SK-N-SH (cell line): Measurements from ENCODE around the gene NR2F1-AS1. TPM values are rescaled to one million over a fixed set of nuclear protein-coding genes. Genes with fewer than 3 reads are reported as not detected.

Experiments used
- CTCF ChIA-PET: fragments of 300-600, 350-600 bp; formaldehyde crosslinking; extraction: SDS; loops from one replicate; lab custom pipeline; 2021; lab: Yijun Ruan, JAX
- POLR2A ChIA-PET: fragments of 350-600 bp; sonication (Branson Sonifier 250); formaldehyde crosslinking; extraction: SDS; loops from one replicate; lab custom pipeline; 2020; ENCODE audit warnings: antibody characterized with exemption, inconsistent platforms; lab: Yijun Ruan, JAX
- DNase-seq: peaks from one replicate; pipeline ENCODE4 v3.0.0; 2012
- H2AFZ ChIP-seq: fragments of 200-600 bp; sonication (generic); 2 replicates; pipeline ENCODE4 v1.8.1; 2016; ENCODE audit warnings: antibody characterized with exemption, mild to moderate bottlenecking, low read depth
- H3F3A ChIP-seq: fragments of 200-600 bp; sonication (generic); replicated peaks from 2 replicates; pipeline ENCODE3; 2016; ENCODE audit warnings: antibody characterized with exemption, mild to moderate bottlenecking; ENCODE audit not compliant: insufficient read depth
- H3K27ac ChIP-seq, 2 experiments: fragments of 200-500 bp in 1 of 2; fragments of 200-600 bp in 1 of 2; sonication (Bioruptor generic) in 1 of 2; sonication (generic), shearing (Covaris generic) in 1 of 2; 2 replicates each; pipeline versions ENCODE4 v1.5.1 to v1.6.1; 2014 to 2016; ENCODE audit warnings: low read depth in 2 of 2, inconsistent platforms in 1 of 2, low read length in 1 of 2, mild to moderate bottlenecking in 1 of 2, mixed read lengths in 1 of 2
- H3K27me3 ChIP-seq: fragments of 200-600 bp; sonication (generic), shearing (Covaris generic); 2 replicates; pipeline ENCODE4 v1.6.1; 2016; ENCODE audit warnings: mixed run types; ENCODE audit not compliant: insufficient read depth
- H3K36me3 ChIP-seq, 2 experiments: fragments of 200-500 bp in 1 of 2; fragments of 200-600 bp in 1 of 2; sonication (Bioruptor generic) in 1 of 2; sonication (generic) in 1 of 2; replicated peaks in 1 of 2; 2 replicates each; pipeline versions ENCODE3 to v1.5.1; 2014 to 2016; ENCODE audit warnings: low read length in 1 of 2, mild to moderate bottlenecking in 1 of 2; ENCODE audit not compliant: insufficient read depth in 2 of 2, control insufficient read depth in 1 of 2
- H3K4me1 ChIP-seq, 2 experiments: fragments of 200-500 bp in 1 of 2; fragments of 200-600 bp in 1 of 2; sonication (Bioruptor generic) in 1 of 2; sonication (generic), shearing (Covaris generic) in 1 of 2; 2 replicates each; pipeline versions ENCODE4 v1.5.1 to v1.6.1; 2014 to 2016; ENCODE audit warnings: low read depth in 1 of 2, low read length in 1 of 2, mixed run types in 1 of 2; ENCODE audit not compliant: insufficient read depth in 2 of 2, control insufficient read depth in 1 of 2
- H3K4me2 ChIP-seq: fragments of 200-600 bp; sonication (generic), shearing (Covaris generic); 2 replicates; pipeline ENCODE4 v1.6.1; 2017; ENCODE audit warnings: mixed run types
- H3K4me3 ChIP-seq, 2 experiments: fragments of 200-500 bp in 1 of 2; fragments of 200-600 bp in 1 of 2; sonication (Bioruptor generic) in 1 of 2; sonication (generic), shearing (Covaris generic) in 1 of 2; 2 replicates each; pipeline versions ENCODE4 v1.5.1 to v1.8.1; 2014 to 2016; ENCODE audit warnings: low read depth in 2 of 2, inconsistent platforms in 1 of 2, low read length in 1 of 2, mild to moderate bottlenecking in 1 of 2, mixed read lengths in 1 of 2, moderate library complexity in 1 of 2
- H3K79me2 ChIP-seq: fragments of 200-600 bp; sonication (generic); 2 replicates; pipeline ENCODE4 v1.8.1; 2017; ENCODE audit warnings: mild to moderate bottlenecking; ENCODE audit not compliant: insufficient read depth
- H3K9ac ChIP-seq: fragments of 200-600 bp; sonication (generic); 2 replicates; pipeline ENCODE4 v1.6.1; 2017; ENCODE audit warnings: mixed run types
- H3K9me2 ChIP-seq: fragments of 200-600 bp; sonication (generic); 2 replicates; pipeline ENCODE4 v1.6.1; 2017; ENCODE audit warnings: mixed run types
- H3K9me3 ChIP-seq: fragments of 200-600 bp; sonication (generic); 2 replicates; pipeline ENCODE4 v1.6.1; 2017; ENCODE audit warnings: mixed run types, mild to moderate bottlenecking, moderate library complexity
- H4K20me1 ChIP-seq: fragments of 200-600 bp; sonication (generic); 2 replicates; pipeline ENCODE4 v1.6.1; 2017; ENCODE audit warnings: mild to moderate bottlenecking, mixed run types; ENCODE audit not compliant: insufficient read depth
- ELF1 ChIP-seq: IDR thresholded peaks from 2 replicates; pipeline ENCODE4 v1.4.0; 2012
- FOXJ3 ChIP-seq: sonication (generic); formaldehyde crosslinking; IDR thresholded peaks from 2 replicates; pipeline ENCODE4 v1.5.1; 2020; ENCODE audit warnings: mild to moderate bottlenecking, missing genetic modification reagents
- JUND ChIP-seq: IDR thresholded peaks from 2 replicates; pipeline ENCODE4 v1.4.0; 2012
- MXI1 ChIP-seq: IDR thresholded peaks from 2 replicates; pipeline ENCODE4 v1.6.1; 2012; ENCODE audit warnings: mild to moderate bottlenecking, low read depth, low read length, improper control_type of control experiment
- NFIC ChIP-seq: IDR thresholded peaks from 2 replicates; pipeline ENCODE4 v1.4.0; 2012; ENCODE audit warnings: borderline replicate concordance
- RAD21 ChIP-seq: IDR thresholded peaks from 2 replicates; pipeline ENCODE4 v1.6.1; 2012; ENCODE audit warnings: mild to moderate bottlenecking, low read length
- RCOR1 ChIP-seq: fragments of 150-350 bp; IDR thresholded peaks from 2 replicates; pipeline ENCODE4 v1.6.1; 2017; ENCODE audit warnings: antibody characterized with exemption, low read length
- RXRA ChIP-seq: IDR thresholded peaks from 2 replicates; pipeline ENCODE4 v1.4.0; 2012; ENCODE audit warnings: low read depth, mild to moderate bottlenecking, borderline replicate concordance
- TCF12 ChIP-seq: IDR thresholded peaks from 2 replicates; pipeline ENCODE4 v1.4.0; 2012
- TEAD4 ChIP-seq: IDR thresholded peaks from 2 replicates; pipeline ENCODE4 v1.4.0; 2012; ENCODE audit warnings: mild to moderate bottlenecking, borderline replicate concordance; ENCODE audit not compliant: insufficient read depth
- USF1 ChIP-seq: IDR thresholded peaks from 2 replicates; pipeline ENCODE4 v1.4.0; 2012; ENCODE audit warnings: low read depth, borderline replicate concordance
- USF2 ChIP-seq: fragments of 150-350 bp; IDR thresholded peaks from 2 replicates; pipeline ENCODE4 v1.6.1; 2017; ENCODE audit warnings: antibody characterized with exemption, low read length, low read depth, borderline replicate concordance
- YY1 ChIP-seq: IDR thresholded peaks from 2 replicates; pipeline ENCODE4 v1.4.0; 2012; ENCODE audit warnings: low read depth, mild to moderate bottlenecking
- ZBTB33 ChIP-seq: IDR thresholded peaks from 2 replicates; pipeline ENCODE4 v1.4.0; 2012; ENCODE audit warnings: low read depth, borderline replicate concordance
- WGBS: methylation state at CpG from one replicate; pipeline ENCODE4 v1.1.6; 2017; ENCODE audit warnings: low lambda C conversion rate; 5-methylcytosine and 5-hydroxymethylcytosine counted together
- polyA plus RNA-seq, 3 experiments: library from polyadenylated mRNA; depleted of rRNA; stranded (reverse); fragments of >200 nt; gene quantifications; 2 replicates each; pipeline ENCODE4 v1.2.3, GENCODE V29; 2012
- TF ChIP-seq, protein P1 (sequence below): IDR thresholded peaks from 2 replicates; pipeline ENCODE4 v1.4.0; 2012; ENCODE audit warnings: low read depth
- TF ChIP-seq, protein P2 (sequence below): fragments of 200-600 bp; sonication (generic); IDR thresholded peaks from 2 replicates; pipeline ENCODE4 v1.6.1; 2017; ENCODE audit warnings: antibody characterized with exemption, mild to moderate bottlenecking, moderate library complexity

Gene NR2F1-AS1
- polyA plus RNA-seq (2012; rRNA removed): 7.4 and 8.3 TPM in 2 replicates
- polyA plus RNA-seq (2012; cell fraction: cytosol; rRNA removed): 9.3 and 13.1 TPM in 2 replicates
- 12.3 TPM in 2 replicates for polyA plus RNA-seq (2012; cell fraction: nucleus; rRNA removed)

DNA sequence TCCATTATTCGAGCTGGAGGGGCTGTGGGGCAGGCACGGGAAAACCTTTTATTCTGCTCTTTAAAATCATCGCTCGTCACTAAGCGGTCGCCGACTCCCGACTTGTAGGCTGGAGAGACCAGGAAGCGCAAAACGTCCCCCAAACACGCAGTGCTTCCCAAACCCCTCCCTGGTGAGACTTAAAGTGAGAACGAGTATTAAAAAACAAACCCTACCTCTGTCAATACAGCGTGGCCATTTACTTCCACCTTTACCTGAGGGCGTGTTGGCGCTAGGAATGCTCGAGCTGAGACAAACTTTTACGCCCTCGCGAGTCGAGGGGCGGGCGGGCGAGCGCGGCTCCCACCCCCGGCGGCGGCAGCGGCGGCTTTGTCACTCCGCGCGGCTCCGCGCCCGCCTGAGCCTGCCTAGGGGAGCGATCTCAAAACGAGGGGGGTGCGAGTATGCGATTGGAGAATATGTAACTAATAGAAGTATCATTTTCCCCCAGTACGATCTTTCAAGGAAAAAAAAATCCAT is at the start of gene NR2F1-AS1:
NR2F1-AS1 (minus strand) TSS at position 293 of the 519 bp plus-strand sequence.
- DNase-seq: no peak
- Histone ChIP-seq H3K9me3 (no peaks in the 10 kb centered on the region), H3K36me3 (peaks cover 0 to 4% of the 10 kb centered on the region in 2 experiments), H3K4me3 (peak within 1 kb of the TSS; percentile 80 to 87), H3K27ac (peak within 1 kb of the TSS; percentile 81 to 92), H3K9me2 (no peaks in the 10 kb centered on the region), H3F3A (peaks cover 19% of the 10 kb centered on the region), H3K4me1 (peaks cover 5 to 6% of the 10 kb centered on the region in 2 experiments; a peak in 2 of 4 replicates), H3K4me2 (peak within 1 kb of the TSS; percentile 83), H3K27me3 (no peaks in the 10 kb centered on the region), H3K9ac (peak within 1 kb of the TSS; percentile 80), H4K20me1 (no peaks in the 10 kb centered on the region), H3K79me2 (peaks cover 66% of the 10 kb centered on the region), H2AFZ (peak within 1 kb of the TSS; percentile 87)
- CTCF ChIA-PET: interaction anchor here (0.7 to 1.7 kb wide), 11 partner anchors 9 to 1939 kb away, joined by 3 to 12 read pairs (median 3); no protein-coding TSS in a partner anchor
- POLR2A ChIA-PET: interaction anchor here (0.6 kb wide), 1 partner anchor 506 kb away, joined by 3 read pairs; no protein-coding TSS in a partner anchor
- WGBS: under 1% methylated on average over 41 of the region's 41 CpGs
- 0 out of 2 replicates have a peak, but pooled peaks have one; percentile 15 for TF ChIP-seq ELF1
- peak; percentile 21; the same call in 1 of the 2 replicates for TF ChIP-seq MXI1
- TF ChIP-seq TEAD4: no peak

DNA sequence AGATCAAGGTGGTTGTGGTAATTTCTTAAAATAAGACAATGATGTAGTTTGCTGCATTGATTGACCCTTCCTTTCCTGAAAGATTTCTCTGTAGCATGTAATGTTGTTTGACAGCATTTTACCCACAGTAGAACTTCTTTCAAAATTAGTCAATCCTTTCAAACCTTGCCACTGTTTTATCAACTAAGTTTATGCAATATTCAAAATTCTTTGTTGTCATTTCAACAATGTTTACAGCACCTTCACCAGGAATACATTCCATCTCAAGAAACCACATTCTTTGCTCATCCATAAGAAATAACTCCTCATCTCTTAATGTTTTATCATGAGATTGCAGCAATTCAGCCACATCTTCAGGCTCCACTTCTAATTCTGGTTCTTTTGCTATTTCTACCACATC is 45.8 kb upstream of the NR2F1-AS1 start:
- Histone ChIP-seq H3K27me3 (no peaks in the 10 kb centered on the region), H4K20me1 (no peaks in the 10 kb centered on the region), H3K9me3 (no peaks in the 10 kb centered on the region), H3K4me1 (peaks cover 0 to 4% of the 10 kb centered on the region in 2 experiments; a peak in 2 of 4 replicates), H3K79me2 (no peaks in the 10 kb centered on the region), H3K27ac (no peak overlapping the region), H3K36me3 (no peaks in the 10 kb centered on the region), H3K9me2 (no peaks in the 10 kb centered on the region), H3K9ac (no peak overlapping the region), H3K4me3 (no peak overlapping the region), H3F3A (peaks cover 7% of the 10 kb centered on the region), H3K4me2 (no peak overlapping the region), H2AFZ (no peak overlapping the region)
- CTCF ChIA-PET: no interaction called here
- TF ChIP-seq RAD21 (no peak), USF1 (no peak), RXRA (no peak), JUND (no peak), RCOR1 (no peak), YY1 (no peak), MXI1 (no peak), ZBTB33 (no peak), FOXJ3 (CRISPR knock-in tag) (no peak), TCF12 (no peak), USF2 (no peak), NFIC (no peak)
- TF ChIP-seq, protein P1, sequence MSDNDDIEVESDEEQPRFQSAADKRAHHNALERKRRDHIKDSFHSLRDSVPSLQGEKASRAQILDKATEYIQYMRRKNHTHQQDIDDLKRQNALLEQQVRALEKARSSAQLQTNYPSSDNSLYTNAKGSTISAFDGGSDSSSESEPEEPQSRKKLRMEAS: no peak
- TF ChIP-seq, protein P2, sequence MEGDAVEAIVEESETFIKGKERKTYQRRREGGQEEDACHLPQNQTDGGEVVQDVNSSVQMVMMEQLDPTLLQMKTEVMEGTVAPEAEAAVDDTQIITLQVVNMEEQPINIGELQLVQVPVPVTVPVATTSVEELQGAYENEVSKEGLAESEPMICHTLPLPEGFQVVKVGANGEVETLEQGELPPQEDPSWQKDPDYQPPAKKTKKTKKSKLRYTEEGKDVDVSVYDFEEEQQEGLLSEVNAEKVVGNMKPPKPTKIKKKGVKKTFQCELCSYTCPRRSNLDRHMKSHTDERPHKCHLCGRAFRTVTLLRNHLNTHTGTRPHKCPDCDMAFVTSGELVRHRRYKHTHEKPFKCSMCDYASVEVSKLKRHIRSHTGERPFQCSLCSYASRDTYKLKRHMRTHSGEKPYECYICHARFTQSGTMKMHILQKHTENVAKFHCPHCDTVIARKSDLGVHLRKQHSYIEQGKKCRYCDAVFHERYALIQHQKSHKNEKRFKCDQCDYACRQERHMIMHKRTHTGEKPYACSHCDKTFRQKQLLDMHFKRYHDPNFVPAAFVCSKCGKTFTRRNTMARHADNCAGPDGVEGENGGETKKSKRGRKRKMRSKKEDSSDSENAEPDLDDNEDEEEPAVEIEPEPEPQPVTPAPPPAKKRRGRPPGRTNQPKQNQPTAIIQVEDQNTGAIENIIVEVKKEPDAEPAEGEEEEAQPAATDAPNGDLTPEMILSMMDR: no peak
- no peak for DNase-seq
- POLR2A ChIA-PET: no interaction called here
